NCI-H345 (cell line): ENCODE data around the gene SON.
"Not testable (repeated sequence)": the region's sequence is repeated elsewhere in the genome, so short reads cannot be mapped to it uniquely, and the experiment has no call there.

Source experiments
- DNase-seq: peaks from one replicate; lab custom pipeline; 2025; lab: John Stamatoyannopoulos, UW

Gene SON

GRCh38 chr21:33546086-33546485, 3.2 kb downstream of the SON start:
- DNase-seq, result no peak

GRCh38 chr21:33549848-33550771, 7.3 kb downstream of the SON start:
- no peak for DNase-seq

- DNase-seq, result no peak
Measured at GRCh38 chr21:33550772-33551660, 8.2 kb downstream of the SON start.

DNA sequence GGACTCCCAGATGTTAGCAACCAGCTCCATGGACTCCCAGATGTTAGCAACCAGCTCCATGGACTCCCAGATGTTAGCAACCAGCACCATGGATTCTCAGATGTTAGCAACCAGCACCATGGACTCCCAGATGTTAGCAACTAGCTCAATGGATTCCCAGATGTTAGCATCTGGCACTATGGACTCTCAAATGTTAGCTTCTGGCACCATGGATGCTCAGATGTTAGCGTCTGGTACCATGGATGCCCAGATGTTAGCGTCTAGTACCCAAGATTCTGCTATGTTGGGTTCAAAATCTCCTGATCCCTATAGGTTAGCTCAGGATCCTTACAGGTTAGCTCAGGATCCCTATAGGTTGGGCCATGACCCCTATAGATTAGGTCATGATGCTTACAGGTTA, 8.8 kb downstream of the SON start:
- DNase-seq, result no peak

- no peak for DNase-seq
Measured at GRCh38 chr21:33552093-33552998, 9.5 kb downstream of the SON start.

DNA sequence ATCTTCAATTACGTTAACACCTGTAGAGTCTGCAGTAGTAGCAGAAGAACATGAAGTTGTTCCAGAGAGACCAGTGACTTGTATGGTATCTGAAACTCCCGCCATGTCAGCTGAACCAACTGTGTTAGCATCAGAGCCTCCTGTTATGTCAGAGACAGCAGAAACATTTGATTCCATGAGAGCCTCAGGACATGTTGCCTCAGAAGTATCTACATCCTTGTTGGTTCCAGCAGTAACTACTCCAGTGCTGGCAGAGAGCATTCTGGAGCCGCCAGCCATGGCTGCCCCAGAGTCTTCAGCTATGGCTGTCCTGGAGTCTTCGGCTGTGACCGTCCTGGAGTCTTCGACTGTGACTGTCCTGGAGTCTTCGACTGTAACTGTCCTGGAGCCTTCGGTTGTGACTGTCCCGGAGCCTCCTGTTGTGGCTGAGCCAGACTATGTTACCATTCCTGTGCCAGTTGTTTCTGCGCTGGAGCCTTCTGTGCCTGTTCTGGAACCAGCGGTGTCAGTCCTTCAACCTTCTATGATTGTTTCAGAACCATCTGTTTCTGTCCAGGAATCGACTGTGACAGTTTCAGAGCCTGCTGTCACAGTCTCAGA, 10.3 kb downstream of the SON start:
- no peak for DNase-seq

- no peak for DNase-seq
Measured at GRCh38 chr21:33554236-33554981, 11.6 kb downstream of the SON start.

DNA sequence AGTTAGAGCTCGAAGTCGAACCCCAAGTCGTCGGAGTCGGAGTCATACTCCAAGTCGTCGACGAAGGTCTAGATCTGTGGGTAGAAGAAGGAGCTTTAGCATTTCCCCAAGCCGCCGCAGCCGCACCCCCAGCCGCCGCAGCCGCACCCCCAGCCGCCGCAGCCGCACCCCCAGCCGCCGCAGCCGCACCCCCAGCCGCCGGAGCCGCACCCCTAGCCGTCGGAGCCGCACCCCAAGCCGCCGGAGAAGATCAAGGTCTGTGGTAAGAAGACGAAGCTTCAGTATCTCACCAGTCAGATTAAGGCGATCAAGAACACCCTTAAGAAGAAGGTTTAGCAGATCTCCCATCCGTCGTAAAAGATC, 12.1 kb downstream of the SON start:
- DNase-seq, result no peak

DNA sequence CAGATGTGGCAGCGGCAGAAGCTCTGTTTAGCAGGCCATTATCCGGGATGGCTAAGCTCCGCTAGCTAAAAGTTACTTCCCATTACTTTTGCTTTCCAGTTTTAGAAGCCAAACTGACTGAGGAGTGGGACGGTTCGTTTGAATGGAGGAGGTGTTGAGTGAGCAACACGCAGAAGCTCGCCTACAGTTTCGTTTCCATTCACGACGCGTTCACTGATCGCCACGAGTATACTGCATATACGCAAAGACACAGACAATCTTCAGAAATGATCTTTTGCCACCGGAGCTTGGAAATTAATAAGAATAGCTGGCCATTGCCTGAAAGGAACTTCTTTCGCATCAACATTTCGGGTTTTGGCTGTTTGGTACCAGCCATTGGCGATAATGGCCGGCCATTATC, 14.6 kb downstream of the SON start:
- no peak for DNase-seq

GRCh38 chr21:33558777-33559421, 16.1 kb downstream of the SON start:
- no peak for DNase-seq

DNA sequence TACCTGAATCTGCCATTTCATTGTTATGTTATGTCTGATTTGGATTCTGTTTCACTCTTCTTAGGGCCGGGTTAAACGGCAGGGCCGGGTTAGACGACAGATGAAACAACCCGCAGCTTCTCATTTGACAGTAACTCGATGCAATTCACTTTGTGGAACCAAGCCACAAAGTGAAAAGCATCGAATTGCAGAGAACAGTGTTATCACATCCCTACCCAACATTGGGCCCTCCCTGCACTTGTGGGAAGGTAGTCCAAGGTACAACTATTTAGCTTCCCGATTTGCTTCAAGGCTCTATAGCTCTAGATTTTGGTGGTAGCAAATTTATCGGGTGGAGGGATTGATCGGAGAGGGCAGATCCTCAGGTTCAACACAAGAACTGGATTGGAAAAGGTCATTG, 17.0 kb downstream of the SON start:
- DNase-seq, result no peak

DNA sequence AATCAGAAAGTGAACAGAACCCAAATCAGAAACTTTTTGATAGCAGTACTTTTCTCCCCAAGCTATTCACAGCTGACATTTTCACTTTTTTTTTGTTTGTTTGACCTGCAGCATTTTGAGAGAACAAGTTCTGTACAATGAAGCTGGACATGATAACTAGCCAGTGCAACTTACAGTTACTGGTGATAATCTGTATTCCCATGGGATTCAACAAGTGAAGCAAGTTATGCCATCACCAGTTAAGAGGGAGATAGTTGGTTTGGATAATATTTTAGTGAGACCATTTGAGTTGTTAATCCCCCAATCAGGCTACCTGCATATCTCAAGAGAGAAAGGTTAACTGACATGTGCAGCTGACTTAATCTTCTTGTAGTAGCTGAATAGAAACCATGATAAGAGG, 18.1 kb downstream of the SON start:
- DNase-seq, result no peak

DNA sequence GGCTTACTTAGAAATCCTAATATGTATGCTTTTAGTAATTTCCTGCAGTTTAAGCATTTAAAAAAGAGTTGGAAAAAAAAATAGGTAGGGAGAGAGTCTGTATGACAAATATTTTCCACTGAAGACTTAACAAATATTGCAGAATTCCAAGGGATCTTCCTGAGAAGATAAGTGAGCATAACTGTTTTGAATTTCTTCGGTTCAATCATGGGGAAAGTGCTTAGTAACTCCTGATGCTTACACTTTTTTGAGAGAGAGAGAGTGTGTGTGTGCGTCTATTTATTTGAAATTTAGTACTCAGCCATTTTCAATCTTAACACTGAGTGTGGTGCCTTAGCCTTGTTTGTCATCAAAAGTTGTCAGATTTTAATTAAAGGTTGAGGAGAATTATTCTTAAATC, 18.5 kb downstream of the SON start:
- no peak for DNase-seq

DNA sequence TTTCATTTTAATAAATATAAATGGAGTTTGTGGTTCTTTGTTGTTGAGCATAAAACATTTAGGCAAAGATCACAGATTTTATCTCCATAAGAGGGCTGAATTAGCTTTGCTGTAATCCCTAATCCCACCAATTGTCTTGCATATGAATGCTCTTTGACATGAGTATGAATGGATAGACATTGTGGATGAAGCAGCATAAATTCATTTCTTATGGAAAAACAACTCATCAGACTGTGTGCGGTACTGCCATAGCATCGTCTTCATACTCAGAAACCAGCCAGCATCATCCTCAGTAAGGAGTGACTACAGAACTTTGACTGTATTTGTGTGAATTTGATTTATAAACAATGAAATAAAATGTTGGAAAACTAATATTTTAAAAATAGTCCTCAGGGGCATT, 19.6 kb downstream of the SON start:
- DNase-seq, result no peak

DNA sequence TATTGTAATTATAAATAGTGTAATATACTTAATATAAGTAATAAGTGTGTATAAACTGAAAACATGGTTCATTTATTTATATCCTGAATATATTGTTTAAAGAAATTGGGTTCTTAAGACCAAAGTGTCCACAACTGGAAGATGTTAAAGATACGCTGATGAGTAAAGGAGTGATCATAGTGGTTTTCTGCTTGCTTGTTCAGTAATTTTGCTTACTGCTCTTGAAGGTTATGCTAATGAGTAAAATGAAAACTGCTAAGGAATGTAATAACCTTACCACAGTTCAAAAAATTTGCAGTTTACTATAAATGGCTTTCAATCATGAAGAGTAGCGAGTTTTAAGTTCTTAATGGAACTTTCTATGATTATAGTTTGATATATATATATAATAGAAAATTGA, 23.7 kb downstream of the SON start:
- DNase-seq, result no peak

DNA sequence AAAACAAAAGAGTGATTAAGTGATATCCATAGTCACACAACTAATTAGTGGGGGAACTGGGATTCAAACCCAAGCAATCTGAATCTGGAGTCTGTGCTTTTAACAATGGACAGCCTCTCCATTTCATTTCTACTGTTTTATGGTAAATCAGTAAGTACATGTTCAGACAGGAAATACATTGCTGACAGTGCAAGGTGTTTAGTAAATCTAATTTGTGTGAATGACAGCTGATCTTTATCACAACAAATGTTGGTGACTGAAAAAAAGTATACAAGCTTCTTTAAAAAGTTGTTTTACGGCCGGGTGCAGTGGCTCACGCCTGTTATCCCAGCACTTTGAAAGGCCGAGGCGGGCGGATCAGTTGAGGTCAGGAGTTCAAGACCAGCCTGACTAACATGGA, 25.1 kb downstream of the SON start:
- no peak for DNase-seq

- no peak for DNase-seq
Measured at GRCh38 chr21:33568448-33568847, 25.6 kb downstream of the SON start.

GRCh38 chr21:33569991-33570390, 27.2 kb downstream of the SON start:
- no peak for DNase-seq

GRCh38 chr21:33572350-33572749, 29.5 kb downstream of the SON start:
- no peak for DNase-seq

GRCh38 chr21:33576741-33577141, 33.9 kb downstream of the SON start:
- DNase-seq, result not testable (repeated sequence)
